ENCODE results near the gene MAP2K1.
"Not testable (repeated sequence)": the region's sequence is repeated elsewhere in the genome, so short reads cannot be mapped to it uniquely, and the experiment has no call there.

Gene MAP2K1

DNA sequence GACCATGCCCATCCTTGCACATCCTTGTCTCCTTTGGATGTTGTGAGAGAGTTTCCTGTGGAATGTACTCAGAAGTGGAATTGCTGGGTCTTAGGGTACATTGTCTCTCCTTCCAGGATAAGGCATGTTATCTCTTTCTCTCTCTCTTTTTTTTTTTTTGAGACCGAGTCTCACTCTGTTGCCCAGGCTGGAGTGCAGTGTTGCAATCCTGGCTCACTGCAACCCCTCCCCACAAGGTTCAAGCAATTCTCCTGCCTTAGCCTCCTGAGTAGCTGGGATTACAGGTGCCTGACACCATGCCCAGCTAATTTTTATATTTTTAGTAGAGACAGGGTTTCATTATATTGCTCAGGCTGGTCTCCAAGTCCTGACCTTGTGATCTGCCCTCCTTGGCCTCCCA lies 6.3 kb downstream of the MAP2K1 start:
- DNase-seq (ENCODE audit: low read depth in 1 of 2, low spot score in 1 of 2) = not testable (repeated sequence)

DNA sequence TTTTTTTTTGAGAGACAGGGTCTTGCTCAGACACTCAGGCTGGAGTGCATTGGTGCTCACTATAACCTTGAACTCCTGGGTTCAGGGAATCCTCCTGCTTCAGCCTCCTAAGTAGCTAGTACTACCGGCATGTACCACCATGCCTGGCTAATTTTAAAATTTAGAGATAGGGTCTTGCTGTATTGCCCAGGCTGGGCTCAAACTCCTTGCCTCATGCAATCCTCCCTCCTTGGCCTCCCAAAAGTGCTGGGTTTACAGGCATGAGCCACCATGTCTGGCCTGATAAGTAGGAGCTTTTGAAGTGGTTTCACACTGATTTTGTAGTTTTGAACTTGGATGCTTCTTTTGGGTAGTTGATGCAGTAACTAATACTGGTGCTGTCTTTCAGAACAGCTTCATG lies 7.8 kb downstream of the MAP2K1 start:
- no peak for DNase-seq (ENCODE audit: low read depth in 1 of 2, low spot score in 1 of 2)

DNA sequence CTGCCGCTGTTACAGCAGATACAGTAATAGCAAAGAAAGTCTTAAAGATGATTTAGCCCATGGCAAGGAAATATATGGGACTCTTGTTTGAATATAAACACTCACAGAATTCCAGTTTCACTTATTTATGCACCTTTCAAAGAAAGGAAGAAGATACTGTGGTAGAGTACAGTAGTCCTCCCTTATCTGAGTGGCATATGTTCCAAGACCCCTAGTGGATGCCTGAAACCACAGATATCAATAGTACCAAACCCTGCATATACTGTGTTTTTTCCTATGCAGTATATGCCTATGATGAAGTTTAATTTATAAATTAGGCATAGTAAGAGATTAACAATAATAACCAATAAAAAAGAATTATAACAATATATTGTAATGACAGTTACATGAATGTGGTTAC lies 8.2 kb downstream of the MAP2K1 start:
- DNase-seq (ENCODE audit: low read depth in 1 of 2, low spot score in 1 of 2) = no peak

DNA sequence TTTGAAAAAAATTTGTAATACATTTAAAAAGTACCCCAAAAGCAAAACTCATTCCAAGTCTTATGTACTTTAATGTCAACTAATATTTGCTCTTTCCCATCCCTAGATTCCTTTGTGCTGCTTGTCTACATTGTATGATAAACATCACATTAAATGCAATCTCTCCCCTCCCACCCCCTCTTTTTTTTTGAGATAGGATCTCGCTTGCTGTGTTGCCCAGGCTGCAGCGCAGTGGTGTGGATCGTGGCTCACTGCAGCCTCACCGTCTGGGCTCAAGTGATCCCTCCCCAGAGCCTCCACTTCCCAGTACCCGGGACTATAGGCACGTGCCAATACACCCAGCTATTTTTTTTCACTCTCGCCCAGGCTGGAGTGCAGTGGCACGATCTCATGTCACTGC lies 12.6 kb downstream of the MAP2K1 start:
- DNase-seq (ENCODE audit: low read depth in 1 of 2, low spot score in 1 of 2) = no peak

DNA sequence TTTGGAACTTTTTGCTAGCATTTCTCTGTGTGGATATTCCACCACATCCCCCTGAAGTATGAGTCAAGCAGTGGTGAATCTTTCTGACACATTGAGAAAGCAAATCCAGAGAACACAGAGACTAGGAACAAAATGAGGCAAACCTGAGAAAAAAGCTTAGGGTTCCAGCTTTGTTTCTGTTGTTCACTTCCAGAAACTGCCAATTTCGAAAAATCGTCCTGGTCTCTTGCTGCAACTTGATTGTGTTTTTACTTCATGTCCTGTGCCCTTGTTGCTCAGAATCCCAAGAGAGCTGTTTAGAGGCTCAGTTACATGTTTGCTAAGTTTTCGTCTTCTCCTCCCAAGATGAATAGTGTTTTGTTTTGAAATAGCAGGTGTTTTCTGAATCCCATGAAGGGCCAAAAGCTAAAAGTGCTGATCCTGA lies 13.7 kb downstream of the MAP2K1 start:
- no peak for DNase-seq (ENCODE audit: low read depth in 1 of 2, low spot score in 1 of 2)

DNA sequence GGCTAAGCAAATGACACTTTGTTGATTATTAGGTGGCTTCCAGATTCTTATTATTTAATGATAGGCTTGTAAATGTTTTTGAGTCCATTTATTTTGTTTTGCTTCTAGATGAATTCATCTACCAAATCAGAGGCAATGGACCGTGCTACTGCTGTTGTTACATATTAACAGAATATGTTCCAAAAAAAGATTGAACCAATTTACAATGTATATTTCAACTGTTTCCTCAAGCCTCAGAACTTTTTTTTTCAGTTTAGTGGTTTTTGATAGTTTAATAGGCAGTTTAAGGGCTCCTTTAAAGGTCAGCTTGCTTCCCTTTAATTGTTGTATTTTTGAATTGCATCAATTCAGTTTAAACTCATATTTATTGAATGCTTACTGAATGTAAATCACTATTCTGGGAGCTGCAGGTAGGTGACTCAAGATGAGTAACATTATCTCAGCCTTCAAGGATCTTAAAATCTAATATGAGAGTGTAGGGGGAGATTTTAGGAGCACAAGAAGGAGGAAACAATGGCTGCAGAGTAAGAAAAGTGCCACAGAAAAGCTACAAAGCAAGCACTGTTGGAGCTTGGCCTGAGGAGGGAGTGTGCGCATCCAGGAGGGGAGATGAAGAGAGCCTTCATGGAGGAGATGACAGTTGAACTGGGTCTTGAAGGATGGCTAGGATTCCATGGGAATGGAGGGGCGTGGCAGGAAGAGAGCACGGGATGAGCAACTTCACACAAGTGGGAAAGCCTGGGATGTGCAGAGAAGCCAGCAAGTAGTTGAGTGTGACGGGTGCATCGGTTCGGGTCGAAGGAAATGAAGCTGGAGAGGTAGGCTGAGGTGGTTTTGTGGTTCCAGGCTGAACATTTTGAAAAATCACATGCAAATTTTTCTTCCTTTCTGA lies 14.7 kb downstream of the MAP2K1 start:
- no peak for DNase-seq (ENCODE audit: low read depth in 1 of 2, low spot score in 1 of 2)

GRCh38 chr15:66402761-66403284 lies 16.1 kb downstream of the MAP2K1 start:
- DNase-seq (ENCODE audit: low read depth in 1 of 2, low spot score in 1 of 2) = no peak

GRCh38 chr15:66403323-66403722 lies 16.6 kb downstream of the MAP2K1 start:
- no peak for DNase-seq (ENCODE audit: low read depth in 1 of 2, low spot score in 1 of 2)

GRCh38 chr15:66404122-66404521 lies 17.4 kb downstream of the MAP2K1 start:
- no peak for DNase-seq (ENCODE audit: low read depth in 1 of 2, low spot score in 1 of 2)

- DNase-seq (ENCODE audit: low read depth in 1 of 2, low spot score in 1 of 2) = no peak
Observed at GRCh38 chr15:66404532-66404931, 17.8 kb downstream of the MAP2K1 start.

DNA sequence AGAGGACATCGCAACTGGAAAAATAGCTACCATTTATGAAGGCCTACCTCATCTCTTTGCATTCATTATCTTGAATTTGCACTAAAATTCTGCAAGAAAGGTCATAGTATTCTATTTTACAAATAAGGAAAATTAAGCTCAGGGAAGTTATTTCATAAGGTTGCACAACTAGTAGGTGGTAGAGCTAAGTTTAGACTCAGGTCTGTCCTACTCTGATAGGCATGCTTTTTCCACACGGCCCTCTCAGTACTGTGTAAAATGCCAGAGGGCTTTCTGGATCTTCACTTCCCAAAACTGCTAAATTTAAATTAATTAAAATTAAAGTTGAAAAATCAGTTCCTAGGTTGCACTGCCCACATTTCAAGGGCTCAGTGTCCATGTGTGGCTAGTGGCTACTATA lies 18.3 kb downstream of the MAP2K1 start:
- no peak for DNase-seq (ENCODE audit: low read depth in 1 of 2, low spot score in 1 of 2)

- DNase-seq (ENCODE audit: low read depth in 1 of 2, low spot score in 1 of 2) = no peak
Observed at GRCh38 chr15:66405615-66406014, 18.9 kb downstream of the MAP2K1 start.

DNA sequence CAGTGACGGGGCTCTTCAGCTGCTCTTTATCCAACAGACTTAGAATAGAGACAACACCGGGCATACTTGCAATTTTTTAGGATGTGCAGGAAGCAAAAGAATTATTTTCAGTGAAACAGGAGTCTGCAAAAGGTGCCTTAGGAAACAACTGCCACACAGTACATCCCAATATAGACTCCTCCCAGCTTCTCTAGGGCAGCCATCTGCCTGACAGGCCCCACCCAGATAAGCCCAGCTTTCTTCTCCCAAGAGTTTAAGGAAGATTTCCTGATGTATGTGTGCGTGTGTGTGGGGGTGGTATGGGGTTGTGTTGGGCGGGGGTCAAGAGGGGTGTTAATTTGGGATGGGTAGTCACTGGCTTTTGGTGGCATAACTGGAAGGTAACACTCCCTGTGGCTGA lies 21.5 kb downstream of the MAP2K1 start:
- DNase-seq (ENCODE audit: low read depth in 1 of 2, low spot score in 1 of 2) = no peak

- DNase-seq (ENCODE audit: low read depth in 1 of 2, low spot score in 1 of 2) = no peak
Observed at GRCh38 chr15:66408675-66409282, 22.1 kb downstream of the MAP2K1 start.

DNA sequence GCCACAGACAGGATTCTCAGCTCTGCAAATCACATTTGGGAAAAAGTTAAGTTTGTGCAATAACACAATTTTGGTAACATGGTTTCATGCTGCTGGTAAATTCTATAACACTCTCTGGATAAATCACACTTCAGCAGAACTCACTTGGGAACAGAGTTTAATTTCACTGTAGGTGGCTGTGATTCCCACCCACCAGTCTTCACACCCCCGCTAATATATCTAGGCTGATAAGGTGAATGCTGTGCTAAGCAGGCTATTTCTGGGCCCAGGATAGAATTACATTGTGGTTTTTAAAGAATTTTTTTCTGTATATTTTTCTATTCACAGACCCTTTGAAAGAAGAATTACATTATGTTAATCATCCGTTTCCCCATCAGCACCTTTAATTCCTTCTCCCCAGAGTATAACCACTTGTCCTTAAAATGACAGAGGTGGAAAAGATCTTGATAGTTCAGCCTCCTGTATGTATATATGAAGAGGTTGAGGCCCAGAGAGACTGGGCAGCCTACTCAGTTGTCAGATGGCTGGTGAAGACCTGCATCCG lies 22.9 kb downstream of the MAP2K1 start:
- no peak for DNase-seq (ENCODE audit: low read depth in 1 of 2, low spot score in 1 of 2)

DNA sequence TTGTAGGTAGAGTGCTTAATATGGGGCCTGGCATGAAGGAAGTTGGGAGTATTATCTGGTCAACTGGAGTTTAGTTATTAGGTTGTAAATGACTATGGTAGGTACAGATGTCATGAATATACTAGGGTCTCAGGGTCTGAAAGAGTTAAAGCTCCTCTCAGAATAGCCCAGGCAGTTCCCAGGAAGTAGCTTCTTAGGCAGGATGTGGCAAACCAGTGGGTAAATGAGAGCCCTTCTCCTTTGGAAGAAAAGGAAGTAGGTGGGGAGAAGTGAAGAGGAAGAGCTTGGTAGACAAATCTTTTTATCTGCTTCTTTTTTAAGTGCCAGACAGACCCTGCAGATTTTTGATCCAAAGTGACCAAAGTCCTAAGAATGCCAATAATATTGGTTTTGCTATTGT lies 24.5 kb downstream of the MAP2K1 start:
- no peak for DNase-seq (ENCODE audit: low read depth in 1 of 2, low spot score in 1 of 2)

- DNase-seq (ENCODE audit: low read depth in 1 of 2, low spot score in 1 of 2) = no peak
Observed at GRCh38 chr15:66412220-66412619, 25.5 kb downstream of the MAP2K1 start.

DNA sequence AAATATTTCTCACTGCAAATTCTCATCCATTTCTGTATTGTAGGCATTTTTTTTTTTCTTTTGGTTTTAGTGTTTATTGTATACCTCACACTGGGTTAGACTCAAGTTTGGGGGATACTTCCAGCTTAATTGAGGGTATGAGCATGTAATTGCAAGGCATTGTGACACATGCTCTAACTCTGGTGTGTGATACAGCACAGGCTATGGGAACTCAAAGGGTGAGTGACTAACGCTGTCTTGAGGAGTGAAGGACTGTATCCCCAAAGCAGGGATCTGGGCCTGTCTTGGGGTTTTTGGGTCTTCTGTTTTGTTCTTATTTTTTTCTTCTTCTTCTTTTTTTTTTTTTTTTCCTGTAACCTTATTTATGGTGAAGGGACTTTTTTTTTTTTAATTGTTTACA lies 26.9 kb downstream of the MAP2K1 start:
- no peak for DNase-seq (ENCODE audit: low read depth in 1 of 2, low spot score in 1 of 2)

DNA sequence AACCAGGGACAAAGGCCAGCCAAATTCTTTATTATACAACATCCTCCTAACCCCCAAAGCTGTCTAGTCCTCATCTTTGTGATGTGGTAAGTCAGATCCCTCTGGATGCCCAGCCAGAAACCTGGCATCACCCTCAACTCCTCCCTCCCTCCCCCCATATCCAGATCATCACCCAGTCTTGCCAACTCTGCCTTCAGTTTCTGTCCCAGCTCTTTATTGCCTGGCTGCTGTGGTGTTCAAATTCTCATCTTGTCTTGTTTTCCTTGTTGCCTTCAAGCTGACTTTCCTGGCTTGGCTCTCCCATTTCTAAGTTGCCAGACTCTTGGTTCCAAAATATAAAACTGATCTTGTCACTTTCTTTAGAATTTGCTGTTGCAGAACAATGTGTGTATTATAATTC lies 28.6 kb downstream of the MAP2K1 start:
- DNase-seq (ENCODE audit: low read depth in 1 of 2, low spot score in 1 of 2) = no peak

GRCh38 chr15:66417736-66418135 lies 31.0 kb downstream of the MAP2K1 start:
- no peak for DNase-seq (ENCODE audit: low read depth in 1 of 2, low spot score in 1 of 2)

DNA sequence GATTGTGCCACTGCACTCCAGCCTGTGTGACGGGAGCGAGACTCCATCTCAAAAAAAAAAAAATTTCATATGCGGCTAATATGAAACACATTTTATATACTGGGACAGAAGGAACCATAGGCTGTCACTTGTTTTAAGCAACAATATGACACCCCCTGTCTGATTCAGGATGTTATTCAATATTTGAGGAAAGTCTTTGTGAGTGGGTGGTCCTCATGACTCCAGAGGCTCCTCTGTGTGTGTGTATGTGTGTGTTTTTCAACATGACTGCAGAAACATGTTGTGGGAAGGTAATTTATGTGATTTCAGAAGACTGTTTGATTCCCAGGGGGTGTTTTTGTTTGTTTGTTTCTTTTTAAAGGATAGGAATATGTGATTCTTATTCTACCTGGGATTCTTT lies 32.8 kb downstream of the MAP2K1 start:
- no peak for DNase-seq (ENCODE audit: low read depth in 1 of 2, low spot score in 1 of 2)

DNA sequence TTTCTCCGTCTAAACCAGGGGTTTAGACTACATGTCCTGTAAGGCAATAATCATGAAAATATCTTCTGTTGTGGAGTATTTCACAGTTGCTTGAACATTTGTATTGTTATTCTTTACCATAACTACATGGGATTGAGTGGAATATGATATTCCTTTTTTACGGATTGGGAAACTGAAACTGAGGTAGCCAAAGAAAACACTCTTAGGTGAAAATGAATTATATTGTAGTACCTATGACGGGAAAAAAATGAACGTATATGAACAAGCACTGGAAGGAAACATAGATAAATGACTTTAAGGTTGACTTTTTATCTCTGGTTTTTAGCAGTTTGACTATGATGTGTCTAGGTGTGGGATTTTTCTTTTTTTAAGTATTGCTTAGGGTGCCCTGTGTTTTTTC lies 35.6 kb downstream of the MAP2K1 start:
- no peak for DNase-seq (ENCODE audit: low read depth in 1 of 2, low spot score in 1 of 2)
